NK-92 treated with Interleukin-12 subunit alpha and Interleukin-12 subunit beta, amount 100 ng/mL, for 24 hours (cell line): ENCODE results near the gene POC1A.
"Not testable (repeated sequence)": the region's sequence is repeated elsewhere in the genome, so short reads cannot be mapped to it uniquely, and the experiment has no call there.

Experiments used
- DNase-seq: peaks from one replicate; lab custom pipeline; 2025; lab: John Stamatoyannopoulos, UW

The POC1A gene

DNA sequence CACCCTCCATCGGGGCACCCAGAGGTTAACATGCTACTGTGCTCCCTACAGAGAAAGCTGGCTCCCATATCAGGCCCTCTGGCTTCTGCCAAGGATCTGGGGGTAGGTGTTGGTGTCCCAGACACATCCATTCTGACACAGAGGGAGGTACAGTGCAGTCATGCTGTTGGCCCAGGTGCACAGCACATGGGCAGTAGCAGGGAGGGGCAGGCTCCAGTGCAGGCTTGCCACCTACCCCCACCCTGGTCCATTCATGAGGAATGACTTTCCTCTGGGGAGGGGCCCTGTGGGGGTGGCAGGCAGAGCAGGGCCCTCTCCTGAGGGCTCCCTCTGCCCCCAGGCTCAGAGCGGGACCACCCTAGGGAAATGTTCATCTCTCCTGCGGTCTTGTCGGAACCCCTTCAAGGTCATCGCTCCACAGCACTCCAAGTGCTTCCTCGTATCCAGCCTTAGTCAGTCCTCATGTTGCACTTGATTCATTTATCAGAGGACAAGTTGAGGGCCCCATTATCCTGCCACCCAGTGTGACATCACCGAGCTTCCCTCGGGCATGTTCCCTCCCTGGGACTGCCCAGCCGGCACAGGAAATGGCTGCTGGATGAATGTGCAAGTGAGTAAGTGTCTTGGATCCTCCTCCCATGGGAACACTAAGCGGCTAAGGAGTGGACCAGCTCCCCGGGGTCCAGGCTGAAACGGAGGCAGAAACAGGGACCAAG lies 107.9 kb downstream of the POC1A start:
- DNase-seq: no peak

DNA sequence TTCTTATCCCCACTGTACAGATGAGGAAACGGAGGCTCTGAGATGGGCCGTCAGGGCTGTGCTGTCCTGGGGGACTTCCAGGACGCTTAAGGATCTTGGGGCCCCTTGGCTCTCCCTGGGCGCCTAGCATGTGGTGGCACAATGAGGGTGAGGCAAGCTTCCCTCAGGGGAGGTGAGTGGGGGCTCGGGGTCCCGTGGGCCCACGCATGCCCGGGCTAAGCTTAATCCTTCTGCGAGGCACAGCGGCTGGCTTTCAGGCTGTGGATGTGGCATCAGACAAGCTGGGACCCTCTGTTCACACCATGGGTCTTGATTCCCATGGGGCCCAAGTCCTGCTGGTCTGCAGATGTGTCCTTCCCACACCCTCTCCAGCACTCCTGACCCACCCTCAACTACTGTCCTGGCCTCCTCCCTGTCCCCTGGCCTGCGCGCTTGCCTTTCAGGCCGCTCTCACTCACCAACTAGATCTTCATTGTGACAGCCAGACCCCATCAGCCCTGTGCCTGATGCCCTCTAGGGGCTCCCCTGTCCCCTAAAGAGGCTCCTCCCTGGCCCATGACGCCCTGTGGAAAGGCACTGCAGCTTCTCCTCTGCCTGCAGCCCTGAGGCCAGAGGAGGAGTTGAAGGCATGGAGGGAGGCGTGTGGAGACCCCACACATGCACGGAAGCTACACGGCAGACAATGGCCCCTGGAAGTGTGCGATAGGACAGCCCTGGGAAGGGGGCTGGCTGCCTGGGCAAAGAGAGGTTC lies 109.2 kb downstream of the POC1A start:
- no peak for DNase-seq

DNA sequence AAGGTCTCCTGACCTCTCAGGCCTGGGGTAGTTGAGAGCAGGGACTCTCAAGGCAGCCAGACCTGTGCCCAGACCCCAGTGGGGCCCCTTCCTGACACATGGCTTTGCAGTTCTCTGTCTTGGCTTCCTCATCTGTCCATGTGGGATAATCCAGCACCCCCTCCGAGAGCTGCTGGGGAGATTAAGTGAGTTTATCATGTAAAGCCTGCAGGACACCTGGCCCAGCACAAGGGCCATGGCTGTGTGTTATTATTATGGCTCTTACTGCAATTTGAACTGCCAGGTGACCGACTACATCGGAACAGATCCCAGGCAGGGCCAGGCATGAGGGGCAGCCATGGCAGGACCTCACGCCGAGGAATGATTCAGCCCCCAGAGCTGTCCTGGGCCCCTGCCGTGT lies 110.5 kb downstream of the POC1A start:
- DNase-seq: no peak

DNA sequence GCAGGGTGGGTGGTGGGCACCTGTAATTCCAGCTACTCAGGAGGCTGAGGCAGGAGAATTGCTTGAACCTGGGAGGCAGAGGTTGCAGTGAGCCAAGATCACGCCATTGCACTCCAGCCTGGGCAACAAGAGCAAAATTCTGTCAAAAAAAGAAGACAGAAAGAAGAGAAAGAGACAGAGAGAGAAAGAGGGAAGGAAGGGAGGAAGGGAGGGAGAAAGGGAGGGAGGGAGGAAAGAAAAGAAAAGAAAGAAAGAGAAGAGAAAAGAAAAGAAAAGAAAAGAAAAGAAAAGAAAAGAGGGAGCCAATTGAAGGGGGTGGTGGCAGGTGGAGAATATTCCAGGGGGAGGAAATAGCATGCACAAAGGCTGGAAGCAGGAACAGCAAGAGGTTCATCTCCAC lies 111.2 kb downstream of the POC1A start:
- DNase-seq: not testable (repeated sequence)

DNA sequence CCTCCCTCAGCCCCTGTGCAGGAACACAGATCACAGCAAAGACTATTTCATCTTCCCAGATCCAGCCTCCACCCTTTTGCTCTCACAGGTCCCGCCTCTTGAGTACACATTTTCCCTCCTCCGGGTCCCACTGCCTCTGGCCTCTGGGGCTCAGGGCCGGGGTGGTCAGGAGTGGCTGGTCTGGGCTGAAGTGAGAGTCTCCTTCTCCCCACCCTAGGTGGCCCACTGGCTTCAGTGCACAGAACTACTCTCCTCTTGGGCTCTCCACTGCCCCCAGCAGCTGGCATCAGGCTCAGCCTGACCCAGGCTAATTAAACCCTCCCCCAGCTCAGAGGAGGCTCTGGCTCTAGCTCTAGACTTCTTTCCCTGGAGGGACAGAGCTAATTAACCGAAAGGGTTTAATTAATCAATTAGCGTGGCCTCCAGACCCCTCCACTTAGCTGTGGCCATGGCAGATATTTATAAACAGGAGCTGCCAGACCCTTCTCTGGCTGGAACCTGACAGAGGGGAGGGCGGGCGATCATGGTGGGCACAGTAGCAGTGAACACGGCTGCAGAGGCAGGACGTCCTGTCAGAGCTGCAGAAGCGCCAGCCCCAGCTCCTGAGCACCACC lies 113.0 kb downstream of the POC1A start:
- DNase-seq: no peak

DNA sequence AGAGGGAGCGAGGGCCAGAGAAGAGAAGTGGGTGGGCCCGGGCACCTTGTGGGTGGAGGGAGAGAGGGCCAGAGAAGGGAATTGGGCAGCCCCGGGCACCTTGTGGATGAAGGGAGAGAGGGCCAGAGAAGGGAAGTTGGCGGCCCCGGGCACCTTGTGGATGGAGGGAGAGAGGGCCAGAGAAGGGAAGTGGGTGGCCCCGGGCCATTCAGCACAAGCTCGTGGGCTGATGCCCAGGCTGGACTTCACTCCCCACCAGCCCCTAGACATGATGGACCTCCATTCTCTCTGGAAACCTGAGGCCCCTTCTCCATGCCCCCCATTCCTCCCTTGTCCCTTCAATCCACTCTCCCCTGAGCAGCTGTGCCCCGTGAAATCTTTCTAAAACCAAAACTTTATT lies 113.6 kb downstream of the POC1A start:
- no peak for DNase-seq

DNA sequence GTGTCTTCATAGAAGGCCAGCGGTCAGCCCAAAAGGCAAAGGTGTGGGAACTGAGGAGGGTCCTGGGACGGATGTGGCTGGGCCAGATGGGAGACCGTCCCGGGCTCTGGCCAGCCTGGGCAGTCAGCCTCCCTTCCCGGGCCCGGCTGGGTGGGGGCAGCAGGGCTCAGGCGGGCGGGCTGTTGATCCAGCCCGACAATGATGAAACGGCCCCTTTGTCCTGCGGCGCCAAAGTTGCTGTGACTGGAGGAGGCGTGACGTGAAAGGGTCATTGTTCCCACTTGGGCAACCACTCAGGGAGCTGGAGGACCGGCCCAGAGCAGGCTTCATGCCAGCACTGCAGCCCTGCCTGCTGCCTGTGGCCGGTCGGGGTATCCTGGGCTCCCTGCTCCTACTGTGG lies 114.4 kb downstream of the POC1A start:
- DNase-seq: no peak

DNA sequence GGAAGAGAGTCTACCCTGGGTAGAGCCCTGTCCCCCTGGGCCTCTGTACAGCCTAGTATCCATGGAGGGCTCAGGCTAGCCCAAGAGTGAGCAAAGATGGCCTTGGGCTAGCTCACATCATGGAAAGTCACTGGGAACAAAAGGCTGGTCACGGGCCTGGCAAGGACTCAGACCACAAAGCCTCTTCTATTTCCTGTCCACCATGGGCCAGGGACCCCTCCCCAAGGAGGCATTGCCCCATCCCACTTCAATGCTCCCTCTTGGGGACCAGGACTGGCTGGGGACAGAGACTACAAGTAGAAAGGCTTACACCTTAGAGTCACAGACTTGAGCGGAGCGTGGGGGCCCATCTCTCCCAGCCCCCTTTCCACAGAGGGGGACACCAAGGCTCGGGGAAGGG lies 114.8 kb downstream of the POC1A start:
- DNase-seq: no peak

DNA sequence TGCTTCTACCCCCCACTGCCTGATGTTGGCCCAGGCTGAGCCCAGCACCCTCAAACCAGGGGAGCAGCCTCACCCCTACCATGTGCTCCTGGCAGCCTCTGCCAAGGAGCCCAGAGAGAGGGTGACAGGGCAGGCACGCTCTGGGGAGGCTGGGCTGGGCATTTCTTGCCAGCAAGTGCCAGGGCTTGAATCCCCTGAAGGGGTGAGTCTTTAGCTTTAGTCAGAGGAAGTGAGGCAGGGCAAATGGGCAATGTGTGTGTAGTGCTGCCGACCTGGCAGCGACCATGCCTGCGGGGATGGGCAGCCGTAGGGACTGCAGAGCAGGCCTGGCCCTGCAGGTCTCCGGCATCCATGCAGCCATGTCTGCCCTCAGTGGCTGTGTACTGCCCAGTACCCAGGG lies 116.0 kb downstream of the POC1A start:
- no peak for DNase-seq

DNA sequence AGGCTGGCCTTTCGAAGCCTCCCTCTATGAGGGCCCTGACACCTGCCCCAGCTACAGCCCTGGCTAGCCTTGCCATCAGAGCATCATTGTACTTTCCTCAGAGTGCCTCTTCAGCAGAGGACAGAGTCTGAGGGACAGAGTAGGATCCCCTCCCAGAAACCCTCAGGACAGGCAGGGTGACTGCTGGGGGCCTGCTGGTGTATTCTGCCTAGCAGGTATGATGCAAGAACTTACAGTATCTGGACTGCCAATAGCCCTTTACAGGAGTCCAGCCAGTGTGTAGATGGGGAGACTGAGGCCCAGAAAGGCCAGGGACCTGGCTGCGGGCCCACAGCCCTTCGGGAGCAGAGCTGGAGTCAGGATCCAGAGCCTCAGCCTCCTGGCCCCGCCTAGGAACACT lies 116.9 kb downstream of the POC1A start:
- no peak for DNase-seq

DNA sequence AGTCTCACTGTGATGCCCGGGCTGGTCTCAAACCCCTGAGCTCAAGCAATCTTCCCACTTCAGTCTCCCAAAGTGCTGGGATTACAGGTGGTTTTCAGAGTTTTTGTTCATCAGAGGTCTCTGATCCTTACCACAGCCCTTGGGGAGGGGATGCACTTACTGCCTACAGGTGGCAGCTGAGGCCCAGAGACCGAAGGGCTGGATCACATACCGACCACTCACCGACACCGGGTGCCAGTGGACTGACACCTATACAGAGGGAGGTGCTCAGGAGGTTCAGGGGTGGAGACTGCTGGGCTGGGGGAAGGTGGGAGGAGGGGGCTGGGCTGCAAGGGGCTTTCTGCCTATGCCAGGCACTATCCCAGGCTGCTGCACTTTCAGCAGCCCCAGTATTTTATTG lies 117.4 kb downstream of the POC1A start:
- no peak for DNase-seq

DNA sequence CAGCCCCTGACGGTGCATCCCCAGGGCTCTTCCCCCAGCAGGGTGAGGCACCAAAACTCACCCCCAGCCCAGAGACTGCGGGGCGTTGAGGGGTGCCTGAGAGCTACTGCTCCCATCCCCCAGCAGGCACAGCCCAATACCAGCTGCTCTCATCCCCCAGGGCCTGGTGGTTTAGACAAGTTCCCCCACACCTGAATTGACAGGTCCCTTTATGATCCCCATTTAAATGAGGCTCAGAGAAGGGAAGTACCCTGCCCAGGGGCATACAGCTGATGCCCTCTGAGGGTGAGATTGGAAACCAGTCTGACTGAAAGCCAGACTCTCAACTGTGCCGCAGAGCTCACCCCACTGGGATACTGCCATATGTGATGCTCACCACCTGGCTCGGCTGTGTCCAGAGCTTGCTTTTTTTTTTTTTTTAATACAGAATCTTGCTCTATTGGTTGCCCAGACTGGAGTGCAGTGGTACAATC lies 118.0 kb downstream of the POC1A start:
- DNase-seq: no peak

DNA sequence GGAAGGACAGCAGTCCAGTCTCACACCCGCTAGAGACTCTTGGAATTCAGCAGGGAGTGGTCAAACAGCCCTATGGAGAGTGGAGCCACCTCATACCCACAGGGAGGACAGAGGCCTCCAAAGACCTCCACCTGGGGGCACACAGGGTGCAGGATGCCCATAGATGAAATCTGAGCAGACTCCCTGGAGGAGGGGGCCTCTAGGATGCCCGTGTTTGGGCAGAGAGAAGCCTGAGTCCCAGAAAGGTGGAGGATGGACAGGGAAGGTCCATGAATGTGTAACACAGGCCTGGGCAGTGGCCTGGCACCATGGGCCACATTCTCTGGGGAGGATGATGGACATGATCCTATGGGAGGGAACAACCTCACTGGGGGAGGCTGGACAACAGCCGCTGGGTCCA lies 119.6 kb downstream of the POC1A start:
- no peak for DNase-seq

DNA sequence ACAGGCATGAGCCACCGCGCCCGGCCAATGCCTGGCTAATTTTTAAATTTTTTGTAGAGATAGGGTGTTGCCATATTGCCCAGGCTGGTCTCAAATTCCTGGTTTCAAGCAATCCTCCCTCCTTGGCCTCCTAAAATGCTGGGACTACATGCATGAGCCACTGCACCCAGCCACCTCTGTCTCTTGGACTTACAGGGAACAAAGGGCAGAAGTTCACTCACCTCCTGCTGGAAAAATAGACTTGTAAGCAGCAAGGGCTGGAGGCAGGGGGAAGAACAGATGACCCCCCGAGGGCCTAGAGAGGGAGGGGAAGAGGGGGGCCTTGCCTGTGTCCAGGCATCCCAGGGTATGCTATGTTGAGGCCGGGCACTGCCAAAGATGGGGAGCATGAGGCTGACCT lies 120.0 kb downstream of the POC1A start:
- DNase-seq: no peak

DNA sequence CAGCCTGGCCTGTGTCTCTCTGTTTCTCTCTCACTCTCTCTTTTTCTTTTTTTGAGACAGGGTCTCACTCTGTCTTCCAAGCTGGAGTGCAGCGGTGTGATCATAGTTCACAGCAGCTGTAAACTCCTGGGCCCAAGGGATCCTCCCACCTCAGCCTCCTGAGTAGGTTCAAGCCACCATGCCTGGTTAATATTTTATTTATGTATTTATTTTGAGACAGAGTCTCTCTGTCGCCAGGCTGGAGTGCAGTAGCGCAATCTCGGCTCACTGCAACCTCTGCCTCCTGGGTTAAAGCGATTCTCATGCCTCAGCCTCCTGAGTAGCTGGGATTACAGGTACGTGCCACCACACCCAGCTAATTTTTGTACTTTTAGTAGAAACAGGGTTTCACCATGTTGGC lies 120.5 kb downstream of the POC1A start:
- not testable (repeated sequence) for DNase-seq

DNA sequence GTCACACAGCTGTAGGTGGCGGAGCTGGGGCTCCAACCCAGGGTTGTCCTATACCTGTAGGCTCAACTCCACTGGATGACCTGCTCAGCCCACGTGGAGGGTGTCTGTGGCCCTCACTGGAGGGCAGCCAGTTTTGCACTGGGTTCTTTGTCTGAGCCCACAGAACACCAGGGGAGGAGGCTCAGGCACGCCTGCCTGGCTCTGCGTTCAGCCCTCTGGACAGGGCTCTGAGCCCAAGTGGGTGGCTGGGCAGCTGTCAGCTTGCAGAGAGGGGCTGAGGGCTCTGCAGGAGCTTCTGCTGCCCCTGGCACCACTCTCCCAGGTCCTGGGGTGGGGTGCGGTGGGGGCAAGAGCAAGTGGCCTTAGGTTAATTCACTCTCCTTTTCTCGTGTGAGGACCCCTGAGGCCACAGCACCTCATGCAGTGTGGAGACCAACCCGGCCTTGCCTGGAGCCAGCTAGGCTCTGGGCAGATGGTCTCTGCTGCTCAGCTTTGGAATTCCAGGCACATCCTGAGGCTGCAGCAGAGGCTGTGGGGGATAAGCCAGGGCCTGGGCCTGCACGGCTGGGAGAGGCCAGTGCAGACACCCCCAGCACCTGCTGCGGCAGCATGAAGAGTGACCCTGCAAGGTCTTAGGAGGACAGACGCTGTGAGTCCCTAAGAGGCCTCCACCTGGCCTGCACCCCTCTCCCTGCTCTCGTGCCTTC lies 121.4 kb downstream of the POC1A start:
- DNase-seq: no peak

DNA sequence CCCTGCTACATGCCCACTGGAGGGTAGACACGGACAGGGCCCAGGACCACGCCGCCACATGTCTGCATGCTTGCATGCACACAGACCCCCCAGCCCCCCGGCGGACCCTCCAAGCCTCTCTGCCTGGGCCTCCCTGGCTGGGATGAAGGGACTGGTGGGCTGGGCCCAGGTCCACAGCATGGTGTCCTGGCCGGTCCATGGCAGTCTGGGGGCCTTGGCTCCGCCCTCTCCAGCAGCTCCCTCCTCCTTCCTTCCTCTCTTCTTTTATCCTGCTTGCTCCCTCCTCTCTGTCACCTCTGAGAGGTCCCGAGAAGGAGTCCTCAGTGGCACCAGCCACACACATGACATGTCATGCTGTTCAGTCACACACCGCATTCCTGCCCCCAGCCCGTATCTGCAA lies 122.3 kb downstream of the POC1A start:
- no peak for DNase-seq

DNA sequence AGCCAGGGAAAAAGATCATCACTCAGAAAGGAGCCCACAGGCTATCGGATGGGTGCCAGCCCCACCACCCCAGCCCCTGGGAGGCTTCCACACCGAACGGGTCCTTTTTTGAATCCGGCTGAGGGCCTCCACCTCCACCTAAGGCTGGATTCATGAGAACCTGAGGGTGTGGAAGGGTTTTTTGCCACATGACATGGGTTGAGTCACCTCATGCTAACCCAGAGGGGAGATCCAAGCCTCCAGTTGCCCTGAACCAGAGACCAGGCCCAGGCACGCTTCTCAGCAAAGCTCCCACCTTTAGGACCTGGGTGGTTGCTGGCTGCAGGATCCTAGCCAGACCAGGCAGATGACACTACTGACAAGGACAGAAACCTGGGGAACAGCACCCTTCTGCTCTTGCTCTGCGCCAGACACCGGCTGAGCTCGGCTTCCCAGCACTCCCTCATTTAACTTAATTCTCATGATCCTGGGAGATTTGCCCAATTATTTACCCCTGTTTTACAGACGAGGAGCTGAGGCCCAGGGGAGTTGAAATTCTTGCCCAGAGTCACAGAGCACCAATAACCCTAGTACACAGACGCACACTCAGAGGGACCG lies 123.4 kb downstream of the POC1A start:
- no peak for DNase-seq

DNA sequence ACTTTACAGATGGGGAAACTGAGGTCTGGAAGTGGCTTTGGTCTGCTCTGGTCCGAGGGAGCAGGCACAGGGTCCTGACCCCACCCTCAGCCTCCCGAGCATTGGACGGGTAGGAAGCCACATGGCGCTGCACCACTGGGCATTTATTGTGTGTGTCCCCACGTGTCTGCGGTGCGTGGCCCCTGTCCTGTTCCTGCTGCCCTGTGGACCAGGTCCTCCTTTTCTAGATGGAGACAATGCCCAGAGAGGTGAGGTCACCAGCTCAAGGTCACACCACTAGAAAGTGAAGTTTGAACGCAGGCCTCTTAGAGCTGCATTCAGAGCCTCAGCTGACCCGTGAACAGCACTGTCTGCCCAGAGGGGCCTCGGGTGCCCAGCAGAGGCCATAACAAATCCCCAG lies 124.7 kb downstream of the POC1A start:
- no peak for DNase-seq

DNA sequence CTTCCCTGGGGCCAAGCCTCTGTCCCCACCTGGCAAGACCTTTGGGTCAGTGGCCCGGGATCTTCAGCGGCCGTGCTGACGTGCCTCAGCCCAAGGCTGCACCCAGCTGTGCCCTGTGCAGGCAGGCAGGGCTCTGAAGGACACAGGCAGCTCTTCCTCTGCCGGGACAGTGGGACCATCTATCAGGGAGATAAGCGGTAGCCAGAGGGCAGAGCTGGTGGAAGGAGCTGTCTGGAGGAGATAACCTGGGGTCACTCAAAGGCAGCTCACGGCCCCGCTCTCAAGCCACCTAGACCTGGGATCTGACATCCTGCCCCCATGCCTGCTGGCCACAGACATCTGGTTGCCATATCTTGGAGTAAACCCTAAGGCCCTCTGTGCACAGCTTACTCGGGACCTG lies 125.2 kb downstream of the POC1A start:
- DNase-seq: no peak

DNA sequence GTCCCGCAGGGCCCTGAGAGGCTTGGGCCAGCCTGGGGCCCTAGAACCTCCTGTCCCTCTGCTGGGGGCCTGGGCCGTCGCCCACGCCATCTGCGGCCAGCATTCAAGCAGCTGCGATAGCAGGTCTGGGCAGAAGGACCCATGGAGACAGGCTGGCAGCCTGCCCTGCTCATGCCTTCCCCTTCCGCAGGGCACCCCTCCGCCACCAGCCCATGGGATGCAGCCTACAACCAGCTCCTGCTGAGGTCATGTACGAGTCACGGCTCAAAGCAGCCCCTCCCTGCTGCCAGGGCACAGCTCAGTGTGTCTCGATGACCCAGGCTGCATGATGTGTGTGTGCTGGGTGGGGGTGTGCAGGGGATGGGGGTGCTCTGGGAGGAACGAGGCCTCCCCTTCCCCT lies 125.7 kb downstream of the POC1A start:
- DNase-seq: no peak

DNA sequence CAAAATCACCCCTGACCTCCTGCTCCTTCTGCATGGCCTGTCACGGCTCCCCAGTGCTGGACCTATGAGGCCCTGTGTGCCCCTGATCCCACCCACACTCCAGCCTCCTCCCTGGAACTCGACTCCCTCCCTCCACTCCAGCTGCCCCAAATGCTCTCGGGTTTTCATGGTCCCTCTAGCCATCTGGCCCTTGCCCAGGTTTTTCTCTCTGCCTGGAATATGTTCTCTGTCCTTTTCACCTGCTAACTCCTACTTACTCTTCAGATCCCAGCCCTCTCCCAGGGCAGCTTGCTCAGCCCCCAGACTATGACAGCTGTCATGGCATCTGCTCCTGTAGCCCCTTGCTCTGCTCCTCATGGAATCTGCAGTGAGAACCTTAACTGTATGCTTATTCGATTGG lies 128.2 kb downstream of the POC1A start:
- no peak for DNase-seq
